Neural progenitor cell (in vitro differentiated cells): ENCODE data around the gene DUSP23. TPM values are rescaled to one million over a fixed set of nuclear protein-coding genes. Genes with fewer than 3 reads are reported as not detected.

Experiments
- DNase-seq: peaks from one replicate; pipeline ENCODE4 v3.0.0-alpha.2; 2016; ENCODE audit warnings: low spot score
- H2AFZ ChIP-seq: fragments of 200-600 bp; sonication (generic); replicated peaks from 2 replicates; pipeline ENCODE4 v1.6.1; 2016; ENCODE audit warnings: antibody characterized with exemption
- H3F3A ChIP-seq: fragments of 200-600 bp; sonication (generic); 2 replicates; pipeline ENCODE4 v1.6.1; 2016; ENCODE audit warnings: antibody characterized with exemption, low read depth
- H3K27ac ChIP-seq: fragments of 200-600 bp; sonication (generic); 2 replicates; pipeline ENCODE4 v1.5.1; 2016; ENCODE audit warnings: mild to moderate bottlenecking
- H3K27me3 ChIP-seq: fragments of 200-600 bp; sonication (generic); 2 replicates; pipeline ENCODE4 v1.6.1; 2016; ENCODE audit warnings: mild to moderate bottlenecking, moderate library complexity
- H3K36me3 ChIP-seq: fragments of 200-600 bp; sonication (generic); 2 replicates; pipeline ENCODE4 v1.5.1; 2016
- H3K4me1 ChIP-seq: fragments of 200-600 bp; sonication (generic); 2 replicates; pipeline ENCODE4 v1.6.1; 2016; ENCODE audit warnings: mixed run types
- H3K4me2 ChIP-seq: fragments of 200-600 bp; sonication (generic); 2 replicates; pipeline ENCODE4 v1.6.1; 2016
- H3K4me3 ChIP-seq: fragments of 200-600 bp; sonication (generic); 2 replicates; pipeline ENCODE4 v1.5.1; 2016
- H3K79me2 ChIP-seq: fragments of 200-600 bp; sonication (generic); 2 replicates; pipeline ENCODE4 v1.6.1; 2016; ENCODE audit warnings: low read depth
- H3K9ac ChIP-seq: fragments of 200-600 bp; sonication (generic); 2 replicates; pipeline ENCODE4 v1.6.1; 2016
- H3K9me3 ChIP-seq: fragments of 200-600 bp; sonication (generic); 2 replicates; pipeline ENCODE4 v1.5.1; 2016; ENCODE audit warnings: low read depth
- H4K20me1 ChIP-seq: fragments of 200-600 bp; sonication (generic); 2 replicates; pipeline ENCODE4 v1.6.1; 2016; ENCODE audit warnings: low read depth
- H3K27ac Mint-ChIP-seq: 3 replicates; pipeline ENCODE4 v1.8.0; 2021; ENCODE audit warnings: mixed read lengths
- H3K27me3 Mint-ChIP-seq: 2 replicates; pipeline ENCODE4 v1.8.0; 2022; ENCODE audit warnings: low read depth, mild to moderate bottlenecking, inconsistent platforms, moderate library complexity, mixed read lengths; ENCODE audit not compliant: insufficient read depth
- H3K36me3 Mint-ChIP-seq: 3 replicates; pipeline ENCODE4 v1.8.0; 2021; ENCODE audit warnings: mixed read lengths
- H3K4me1 Mint-ChIP-seq: 3 replicates; pipeline ENCODE4 v1.8.0; 2021; ENCODE audit warnings: mixed read lengths
- H3K4me3 Mint-ChIP-seq: 3 replicates; pipeline ENCODE4 v1.8.0; 2021; ENCODE audit warnings: mild to moderate bottlenecking, moderate library complexity, mixed read lengths
- H3K9me3 Mint-ChIP-seq: 3 replicates; pipeline ENCODE4 v1.8.0; 2020; ENCODE audit warnings: mixed read lengths
- EZH2 ChIP-seq: fragments of 200-600 bp; sonication (generic); IDR thresholded peaks from 2 replicates; pipeline ENCODE4 v1.6.1; 2017; ENCODE audit warnings: antibody characterized with exemption, mild to moderate bottlenecking, moderate library complexity
- EZH2phosphoT487 ChIP-seq: fragments of 200-600 bp; sonication (generic); IDR thresholded peaks from 2 replicates; pipeline ENCODE4 v1.6.1; 2017; ENCODE audit warnings: antibody characterized with exemption
- total RNA-seq: library from RNA; depleted of rRNA; stranded (reverse); fragments of >200 nt; gene quantifications from 2 replicates; pipeline ENCODE4 v1.2.3, GENCODE V29; 2015; ENCODE audit warnings: low replicate concordance
- TF ChIP-seq, protein P1 (sequence below): fragments of 200-600 bp; sonication (generic); IDR thresholded peaks from 2 replicates; pipeline ENCODE4 v1.5.1; 2017; ENCODE audit warnings: antibody characterized with exemption, mild to moderate bottlenecking

DUSP23 gene
- total RNA-seq, 1 donor from 2014 or later = 3.1 TPM

DNA sequence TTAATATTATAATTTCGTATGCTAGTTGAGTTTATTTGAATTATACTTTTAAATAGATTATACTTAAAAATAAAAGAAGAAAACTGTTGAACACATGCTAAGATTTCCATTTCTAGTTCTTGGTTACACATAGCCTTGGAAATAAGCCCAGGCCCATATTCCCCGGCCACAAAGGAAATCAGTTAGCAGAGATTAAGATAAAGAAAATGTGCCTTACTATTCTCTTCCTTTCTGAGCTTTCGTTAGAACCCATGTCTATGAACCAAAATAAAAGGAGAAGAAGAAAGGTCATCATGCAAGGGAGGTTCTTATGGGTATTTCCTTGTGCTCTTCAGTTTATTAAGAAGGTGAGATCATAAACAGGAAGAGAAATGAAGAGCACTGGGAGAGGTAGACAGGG is 34.1 kb upstream of the DUSP23 start:
- Mint-ChIP-seq H3K4me3 (no peak overlapping the region), H3K27ac (no peak overlapping the region), H3K4me1 (no peaks in the 10 kb centered on the region), H3K36me3 (no peaks in the 10 kb centered on the region), H3K9me3 (peaks cover 3% of the 10 kb centered on the region), H3K27me3 (no peaks in the 10 kb centered on the region)
- no peaks in the 10 kb centered on the region for H3F3A ChIP-seq
- no peak overlapping the region for H3K27ac ChIP-seq
- no peak for DNase-seq
- H3K79me2 ChIP-seq = no peaks in the 10 kb centered on the region
- no peaks in the 10 kb centered on the region for H3K27me3 ChIP-seq
- no peak overlapping the region for H3K9ac ChIP-seq
- no peak overlapping the region for H3K4me2 ChIP-seq
- no peak overlapping the region for H2AFZ ChIP-seq
- H3K4me1 ChIP-seq = no peaks in the 10 kb centered on the region
- no peak overlapping the region for H3K4me3 ChIP-seq
- no peaks in the 10 kb centered on the region for H3K36me3 ChIP-seq
- H3K9me3 ChIP-seq = peaks cover 11% of the 10 kb centered on the region
- TF ChIP-seq, protein P1, sequence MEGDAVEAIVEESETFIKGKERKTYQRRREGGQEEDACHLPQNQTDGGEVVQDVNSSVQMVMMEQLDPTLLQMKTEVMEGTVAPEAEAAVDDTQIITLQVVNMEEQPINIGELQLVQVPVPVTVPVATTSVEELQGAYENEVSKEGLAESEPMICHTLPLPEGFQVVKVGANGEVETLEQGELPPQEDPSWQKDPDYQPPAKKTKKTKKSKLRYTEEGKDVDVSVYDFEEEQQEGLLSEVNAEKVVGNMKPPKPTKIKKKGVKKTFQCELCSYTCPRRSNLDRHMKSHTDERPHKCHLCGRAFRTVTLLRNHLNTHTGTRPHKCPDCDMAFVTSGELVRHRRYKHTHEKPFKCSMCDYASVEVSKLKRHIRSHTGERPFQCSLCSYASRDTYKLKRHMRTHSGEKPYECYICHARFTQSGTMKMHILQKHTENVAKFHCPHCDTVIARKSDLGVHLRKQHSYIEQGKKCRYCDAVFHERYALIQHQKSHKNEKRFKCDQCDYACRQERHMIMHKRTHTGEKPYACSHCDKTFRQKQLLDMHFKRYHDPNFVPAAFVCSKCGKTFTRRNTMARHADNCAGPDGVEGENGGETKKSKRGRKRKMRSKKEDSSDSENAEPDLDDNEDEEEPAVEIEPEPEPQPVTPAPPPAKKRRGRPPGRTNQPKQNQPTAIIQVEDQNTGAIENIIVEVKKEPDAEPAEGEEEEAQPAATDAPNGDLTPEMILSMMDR = no peak
- no peak for TF ChIP-seq EZH2phosphoT487
- no peak for TF ChIP-seq EZH2
- no peaks in the 10 kb centered on the region for H4K20me1 ChIP-seq

DNA sequence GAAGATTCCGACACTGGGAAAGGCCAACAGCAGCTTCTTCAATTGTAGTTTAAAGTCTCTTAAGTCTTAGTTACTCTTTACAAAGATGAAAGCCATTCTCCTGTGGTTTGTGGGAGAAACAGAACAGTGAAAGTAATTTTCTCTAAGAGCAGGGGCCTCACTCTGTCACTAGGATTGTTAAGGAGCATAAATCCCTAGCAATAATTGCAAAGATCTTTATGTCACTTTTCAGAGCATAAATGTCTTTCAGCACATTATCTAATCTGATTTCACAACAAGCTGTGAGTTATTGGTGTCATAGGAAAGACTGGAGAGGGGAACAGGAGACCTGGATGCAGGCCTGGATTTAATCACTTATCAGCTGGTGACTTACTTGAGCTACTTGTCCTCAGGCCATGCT is 32.4 kb upstream of the DUSP23 start:
- Histone ChIP-seq H3K36me3 (no peaks in the 10 kb centered on the region), H2AFZ (no peak overlapping the region), H4K20me1 (no peaks in the 10 kb centered on the region), H3K9ac (no peak overlapping the region), H3K4me1 (no peaks in the 10 kb centered on the region), H3K27ac (no peak overlapping the region), H3K9me3 (peaks cover 11% of the 10 kb centered on the region), H3K27me3 (no peaks in the 10 kb centered on the region), H3K4me3 (no peak overlapping the region), H3K4me2 (no peak overlapping the region), H3K79me2 (no peaks in the 10 kb centered on the region), H3F3A (no peaks in the 10 kb centered on the region)
- Mint-ChIP-seq H3K4me1 (no peaks in the 10 kb centered on the region), H3K36me3 (no peaks in the 10 kb centered on the region), H3K9me3 (no peaks in the 10 kb centered on the region), H3K4me3 (no peak overlapping the region), H3K27ac (no peak overlapping the region), H3K27me3 (no peaks in the 10 kb centered on the region)
- no peak for DNase-seq
- no peak for TF ChIP-seq EZH2phosphoT487
- TF ChIP-seq, protein P1 = no peak
- TF ChIP-seq EZH2 = no peak

- no peaks in the 10 kb centered on the region for H3K4me1 ChIP-seq
- no peak for TF ChIP-seq EZH2
- TF ChIP-seq EZH2phosphoT487 = no peak
- TF ChIP-seq, protein P1 = no peak
- Mint-ChIP-seq H3K4me1 (no peaks in the 10 kb centered on the region), H3K4me3 (no peak overlapping the region), H3K27me3 (no peaks in the 10 kb centered on the region), H3K27ac (no peak overlapping the region), H3K36me3 (no peaks in the 10 kb centered on the region), H3K9me3 (no peaks in the 10 kb centered on the region)
- no peak overlapping the region for H3K4me2 ChIP-seq
- no peaks in the 10 kb centered on the region for H3F3A ChIP-seq
- H3K4me3 ChIP-seq = no peak overlapping the region
- no peaks in the 10 kb centered on the region for H3K36me3 ChIP-seq
- DNase-seq = no peak
- no peak overlapping the region for H3K27ac ChIP-seq
- H2AFZ ChIP-seq = no peak overlapping the region
- no peaks in the 10 kb centered on the region for H3K79me2 ChIP-seq
- no peaks in the 10 kb centered on the region for H3K27me3 ChIP-seq
- no peaks in the 10 kb centered on the region for H4K20me1 ChIP-seq
- peaks cover 11% of the 10 kb centered on the region for H3K9me3 ChIP-seq
- no peak overlapping the region for H3K9ac ChIP-seq
Measured at GRCh38 chr1:159749630-159750029, 31.1 kb upstream of the DUSP23 start.

DNA sequence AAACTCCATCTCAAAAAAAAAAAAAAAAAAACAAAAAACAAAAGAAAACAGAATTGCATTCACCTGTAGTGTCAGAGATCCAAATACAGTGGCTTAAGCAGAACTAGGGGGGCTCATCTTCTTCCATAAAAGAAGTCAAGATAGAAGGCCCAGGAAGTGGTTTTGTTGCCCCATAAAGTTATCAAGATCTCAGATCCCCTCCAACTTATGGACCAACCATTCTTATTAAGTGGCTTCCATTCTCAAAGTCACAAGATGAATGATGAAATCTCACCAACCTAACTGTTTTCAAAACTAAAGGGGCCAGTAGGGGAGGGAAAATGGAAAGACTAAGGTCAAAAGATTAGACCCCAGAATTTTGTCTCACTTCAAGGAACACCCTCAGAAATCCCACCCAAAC is 30.1 kb upstream of the DUSP23 start:
- Histone ChIP-seq H3K27me3 (no peaks in the 10 kb centered on the region), H3F3A (no peaks in the 10 kb centered on the region), H3K79me2 (no peaks in the 10 kb centered on the region), H3K9me3 (peaks cover 11% of the 10 kb centered on the region), H3K4me2 (no peak overlapping the region), H3K36me3 (no peaks in the 10 kb centered on the region), H3K27ac (no peak overlapping the region), H3K9ac (no peak overlapping the region), H4K20me1 (no peaks in the 10 kb centered on the region), H2AFZ (no peak overlapping the region), H3K4me1 (no peaks in the 10 kb centered on the region), H3K4me3 (no peak overlapping the region)
- no peaks in the 10 kb centered on the region for H3K36me3 Mint-ChIP-seq
- TF ChIP-seq EZH2 = no peak
- TF ChIP-seq, protein P1 = no peak
- TF ChIP-seq EZH2phosphoT487 = no peak
- H3K4me1 Mint-ChIP-seq = no peaks in the 10 kb centered on the region
- no peak overlapping the region for H3K4me3 Mint-ChIP-seq
- H3K9me3 Mint-ChIP-seq = no peaks in the 10 kb centered on the region
- no peak for DNase-seq
- no peak overlapping the region for H3K27ac Mint-ChIP-seq
- H3K27me3 Mint-ChIP-seq = no peaks in the 10 kb centered on the region
